HG02885 (cell line): Measurements from ENCODE around the gene ASB18.

Experiments used
- ATAC-seq: cut with Tn5 transposase; IDR thresholded peaks from one replicate; pipeline ENCODE4 v1.9.1; 2021; ENCODE audit warnings: mild to moderate bottlenecking; ENCODE audit not compliant: unreplicated experiment, poor library complexity

Gene ASB18

GRCh38 chr2:236155406-236155805 lies 108.8 kb downstream of the ASB18 start:
- ATAC-seq, result no peak

DNA sequence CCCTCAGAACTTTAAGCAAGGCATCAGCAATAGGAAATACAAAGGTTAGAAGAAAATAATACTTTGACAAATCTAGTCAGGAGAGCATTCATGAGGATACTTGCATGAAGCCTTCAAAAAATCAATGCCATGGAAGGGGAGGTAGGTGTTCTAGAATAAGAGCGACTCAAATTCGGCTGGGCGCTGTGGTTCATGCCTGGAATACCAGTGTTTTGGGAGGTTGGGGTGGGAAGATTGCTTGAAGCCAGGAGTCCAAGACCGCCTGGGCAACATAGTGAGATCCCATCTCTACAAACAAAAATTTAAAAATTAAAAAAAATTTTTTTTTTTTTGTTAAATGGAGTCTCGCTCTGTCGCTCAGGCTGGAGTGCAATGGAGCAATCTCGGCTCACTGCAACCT lies 117.8 kb downstream of the ASB18 start:
- no peak for ATAC-seq

GRCh38 chr2:236143811-236144210 lies 120.4 kb downstream of the ASB18 start:
- no peak for ATAC-seq
